ENCODE measurements around the gene ANKRD12.

The ANKRD12 gene

GRCh38 chr18:9132628-9133027 lies 4.0 kb upstream of the ANKRD12 start:
- Histone ChIP-seq H3K36me3 (replicated peaks; ENCODE audit: low read depth, low read length) (peaks cover 51% of the 10 kb centered on the region), H4K20me1 (ENCODE audit: insufficient read depth, low read length) (peaks cover 19% of the 10 kb centered on the region), H3K27me3 (ENCODE audit: low read depth, low read length) (no peaks in the 10 kb centered on the region), H3K4me3 (ENCODE audit: low read length) (no peak overlapping the region), H3K9me3 (ENCODE audit: insufficient read depth, low read length) (no peaks in the 10 kb centered on the region), H3K9ac (ENCODE audit: low read length) (no peak overlapping the region), H3K79me2 (ENCODE audit: low read length) (peaks cover 90% of the 10 kb centered on the region), H3K4me2 (ENCODE audit: low read length) (peak overlapping the region; percentile 88; the same call in 1 of the 2 replicates), H3K4me1 (ENCODE audit: low read length) (peaks cover 31% of the 10 kb centered on the region), H3K27ac (ENCODE audit: low read length) (peak overlapping the region; percentile 96), H2AFZ (ENCODE audit: low read depth, low read length) (no peak overlapping the region)
- TF ChIP-seq CTCF (IDR thresholded peaks at IDR 0.05; ENCODE audit: low read depth, low read length), result no peak

GRCh38 chr18:9133225-9133624 lies 3.4 kb upstream of the ANKRD12 start:
- H3K27ac ChIP-seq (ENCODE audit: low read length), result peak overlapping the region; percentile 96
- no peaks in the 10 kb centered on the region for H3K27me3 ChIP-seq (ENCODE audit: low read depth, low read length)
- no peak overlapping the region for H3K9ac ChIP-seq (ENCODE audit: low read length)
- no peak for TF ChIP-seq CTCF (IDR thresholded peaks at IDR 0.05; ENCODE audit: low read depth, low read length)
- no peak for TF ChIP-seq EZH2phosphoT487 (IDR thresholded peaks at IDR 0.05; ENCODE audit: low read depth)
- H3K4me3 ChIP-seq (ENCODE audit: low read length), result no peak overlapping the region
- H2AFZ ChIP-seq (ENCODE audit: low read depth, low read length), result no peak overlapping the region
- peak overlapping the region; percentile 88 for H3K4me2 ChIP-seq (ENCODE audit: low read length)
- peaks cover 31% of the 10 kb centered on the region for H3K4me1 ChIP-seq (ENCODE audit: low read length)
- no peaks in the 10 kb centered on the region for H3K9me3 ChIP-seq (ENCODE audit: insufficient read depth, low read length)
- H3K79me2 ChIP-seq (ENCODE audit: low read length), result peaks cover 90% of the 10 kb centered on the region
- peaks cover 19% of the 10 kb centered on the region for H4K20me1 ChIP-seq (ENCODE audit: insufficient read depth, low read length)
- H3K36me3 ChIP-seq (replicated peaks; ENCODE audit: low read depth, low read length), result peaks cover 55% of the 10 kb centered on the region

- H3K4me1 ChIP-seq (ENCODE audit: low read length), result peaks cover 31% of the 10 kb centered on the region
- H3K36me3 ChIP-seq (replicated peaks; ENCODE audit: low read depth, low read length), result peaks cover 47% of the 10 kb centered on the region
- no peak overlapping the region for H2AFZ ChIP-seq (ENCODE audit: low read depth, low read length)
- H3K9ac ChIP-seq (ENCODE audit: low read length), result peak overlapping the region; percentile 78
- peak overlapping the region; percentile 96 for H3K27ac ChIP-seq (ENCODE audit: low read length)
- H3K79me2 ChIP-seq (ENCODE audit: low read length), result peaks cover 90% of the 10 kb centered on the region
- H3K4me2 ChIP-seq (ENCODE audit: low read length), result peak overlapping the region; percentile 88
- H3K27me3 ChIP-seq (ENCODE audit: low read depth, low read length), result no peaks in the 10 kb centered on the region
- peaks cover 13% of the 10 kb centered on the region for H4K20me1 ChIP-seq (ENCODE audit: insufficient read depth, low read length)
- peak overlapping the region; percentile 86 for H3K4me3 ChIP-seq (ENCODE audit: low read length)
- TF ChIP-seq CTCF (IDR thresholded peaks at IDR 0.05; ENCODE audit: low read depth, low read length) (no peak), EZH2phosphoT487 (IDR thresholded peaks at IDR 0.05; ENCODE audit: low read depth) (no peak)
- no peaks in the 10 kb centered on the region for H3K9me3 ChIP-seq (ENCODE audit: insufficient read depth, low read length)
Observed at GRCh38 chr18:9135081-9135911, 1.3 kb upstream of the ANKRD12 start.

GRCh38 chr18:9135912-9136314 lies 668 bp upstream of the ANKRD12 start:
- Histone ChIP-seq H3K4me3 (ENCODE audit: low read length) (peak overlapping the region; percentile 86), H3K79me2 (ENCODE audit: low read length) (peaks cover 90% of the 10 kb centered on the region), H3K27ac (ENCODE audit: low read length) (peak overlapping the region; percentile 96), H3K27me3 (ENCODE audit: low read depth, low read length) (no peaks in the 10 kb centered on the region), H3K9me3 (ENCODE audit: insufficient read depth, low read length) (no peaks in the 10 kb centered on the region), H3K9ac (ENCODE audit: low read length) (peak overlapping the region; percentile 78), H2AFZ (ENCODE audit: low read depth, low read length) (no peak overlapping the region), H3K4me1 (ENCODE audit: low read length) (peaks cover 35% of the 10 kb centered on the region), H4K20me1 (ENCODE audit: insufficient read depth, low read length) (peaks cover 12% of the 10 kb centered on the region), H3K36me3 (replicated peaks; ENCODE audit: low read depth, low read length) (peaks cover 40% of the 10 kb centered on the region), H3K4me2 (ENCODE audit: low read length) (peak overlapping the region; percentile 88)
- no peak for TF ChIP-seq EZH2phosphoT487 (IDR thresholded peaks at IDR 0.05; ENCODE audit: low read depth)
